T47D (cell line): ENCODE results near the gene MDC1.
"Not testable (repeated sequence)": the region's sequence is repeated elsewhere in the genome, so short reads cannot be mapped to it uniquely, and the experiment has no call there.

Source experiments
- DNase-seq, 2 experiments: peaks; one replicate each; pipeline versions ENCODE4 v3.0.0 to v3.0.0-alpha.2; 2011 to 2012; ENCODE audit warnings: low read depth in 1 of 2, low spot score in 1 of 2
- JUND ChIP-seq: IDR thresholded peaks from 2 replicates; pipeline ENCODE4 v1.6.1; 2012; ENCODE audit warnings: low read depth
- in situ Hi-C: cut with HindIII; loops from 2 replicates; pipeline ENCODE4 v1.10.0; 2016; ENCODE audit warnings: low sequenced_read_pairs, low pct_unique_long_range_greater_than_20kb

MDC1 gene

DNA sequence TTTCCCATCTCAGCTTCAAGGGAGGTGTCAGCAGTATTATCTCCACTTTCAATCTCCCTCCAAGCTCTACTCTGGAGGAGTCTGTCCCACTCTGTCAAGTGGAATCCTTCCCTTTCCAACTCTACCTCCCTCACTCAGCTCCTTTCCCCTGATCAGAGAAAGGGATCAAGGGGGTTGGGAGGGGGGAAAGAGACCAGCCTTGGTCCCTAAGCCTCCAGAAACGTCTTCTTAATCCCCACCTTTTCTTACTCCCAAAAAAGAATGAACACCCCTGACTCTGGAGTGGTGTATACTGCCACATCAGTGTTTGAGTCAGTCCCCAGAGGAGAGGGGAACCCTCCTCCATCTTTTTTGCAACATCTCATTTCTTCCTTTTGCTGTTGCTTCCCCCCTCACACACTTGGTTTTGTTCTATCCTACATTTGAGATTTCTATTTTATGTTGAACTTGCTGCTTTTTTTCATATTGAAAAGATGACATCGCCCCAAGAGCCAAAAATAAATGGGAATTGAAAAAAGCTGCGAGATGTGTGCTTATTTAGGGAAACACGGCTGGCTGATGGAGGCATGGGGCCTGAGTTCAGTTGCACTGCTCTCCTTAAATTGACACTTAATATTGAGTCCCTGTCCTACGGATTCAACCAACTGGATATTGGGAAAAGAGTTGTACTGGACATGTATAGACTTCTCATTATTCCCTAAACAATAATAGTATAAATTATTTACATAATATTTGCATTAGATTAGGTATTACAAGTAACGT is 8.0 kb upstream of the MDC1 start:
- in situ Hi-C loops: no loop called here
- no peak for DNase-seq
- no peak; the same call in 1 of the 2 replicates for TF ChIP-seq JUND

GRCh38 chr6:30723843-30724741 is 7.0 kb upstream of the MDC1 start:
- in situ Hi-C loops: not testable (repeated sequence)

GRCh38 chr6:30723159-30723842 is 6.2 kb upstream of the MDC1 start:
- DNase-seq, in situ Hi-C loops: not testable (repeated sequence)

More at GRCh38 chr6:30723843-30724741, 7.0 kb upstream of the MDC1 start:
- not testable (repeated sequence) for DNase-seq

- TF ChIP-seq JUND: no peak
- in situ Hi-C loops: no loop called here
- DNase-seq: peak; percentile 53 to 94
Observed at GRCh38 chr6:30722280-30723112, 5.4 kb upstream of the MDC1 start.

DNA sequence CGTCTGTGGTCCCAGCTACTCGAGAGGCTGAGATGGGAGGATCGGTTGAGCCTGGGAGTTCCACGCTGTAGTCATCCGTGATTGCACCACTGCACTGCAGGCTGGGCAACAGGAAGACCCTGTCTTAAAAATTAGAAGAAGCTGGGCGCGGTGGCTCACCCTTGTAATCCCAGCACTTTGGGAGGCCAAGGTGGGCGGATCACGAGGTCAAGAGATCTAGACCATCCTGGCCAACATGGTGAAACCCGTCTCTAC is 4.9 kb upstream of the MDC1 start:
- in situ Hi-C loops: not testable (repeated sequence)

DNA sequence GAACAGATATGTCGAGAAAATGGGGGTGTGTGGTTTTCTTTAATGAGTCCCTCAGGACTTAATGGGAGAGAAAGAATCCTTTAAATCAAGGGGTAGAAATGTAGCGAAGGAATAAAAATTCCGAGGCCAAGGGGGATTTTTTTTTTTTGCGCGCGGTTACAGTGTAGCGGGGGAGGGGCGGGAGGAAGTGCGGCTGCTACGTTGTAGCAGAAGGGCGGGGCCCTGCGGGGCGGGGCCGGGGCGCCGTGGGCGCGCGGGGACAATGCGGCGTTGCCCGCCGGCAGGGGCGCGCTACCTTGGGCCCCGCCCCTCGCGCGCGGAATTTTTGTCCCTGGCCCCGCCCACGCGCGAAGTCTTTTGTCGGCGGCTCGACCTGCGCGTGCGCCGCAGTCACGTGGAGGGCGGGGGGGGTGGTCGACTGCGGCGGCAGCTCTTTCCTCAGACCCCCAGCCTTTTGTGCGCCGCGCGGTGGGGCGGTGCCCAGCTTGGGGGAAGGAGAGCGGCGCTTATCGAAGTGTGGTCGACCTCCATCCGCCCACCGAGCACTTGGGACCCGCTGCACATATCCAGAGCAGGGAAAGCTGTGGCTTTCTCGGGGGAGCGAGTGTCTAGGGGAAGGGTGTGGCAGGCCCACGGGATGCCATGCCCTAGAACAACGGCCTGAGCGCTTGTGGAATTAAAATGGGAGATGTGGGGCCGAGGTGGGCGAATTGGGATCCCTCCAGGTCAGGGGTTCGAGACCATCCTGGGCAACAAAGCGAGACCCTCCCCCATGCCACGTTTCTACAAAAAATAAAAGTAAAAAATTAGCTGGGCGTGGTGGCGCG is 4.3 kb upstream of the MDC1 start:
- peak; percentile 68 to 94 for DNase-seq
- in situ Hi-C loops: no loop called here
- TF ChIP-seq JUND: no peak

More for the DNA sequence above, 4.9 kb upstream of the MDC1 start:
- DNase-seq: not testable (repeated sequence)

DNA sequence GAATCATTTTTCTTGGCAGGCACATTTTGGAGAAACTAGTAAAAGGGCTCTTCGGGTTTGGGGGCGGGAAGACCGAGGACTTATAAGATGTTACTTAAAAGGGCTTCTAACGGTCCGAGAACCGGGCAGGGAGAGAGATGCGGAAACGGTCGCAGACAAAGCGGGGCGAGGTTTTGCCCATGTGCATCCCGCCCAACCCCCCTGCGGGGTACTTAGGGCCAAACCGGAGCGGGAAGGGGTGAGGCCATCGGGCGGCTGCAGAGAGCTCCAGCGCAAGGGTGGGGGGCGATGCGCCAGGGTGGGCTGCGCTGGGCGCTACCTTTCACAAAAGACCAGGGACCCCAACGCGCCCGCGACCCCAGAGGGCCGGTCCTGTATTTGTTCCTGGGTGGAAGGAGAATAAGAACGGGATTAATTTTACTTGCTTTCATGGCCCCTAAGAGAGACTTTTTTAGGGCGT is 3.7 kb upstream of the MDC1 start:
- DNase-seq: peak in 1 of 2 experiments; percentile 70
- TF ChIP-seq JUND: no peak
- in situ Hi-C loops: no loop called here

DNA sequence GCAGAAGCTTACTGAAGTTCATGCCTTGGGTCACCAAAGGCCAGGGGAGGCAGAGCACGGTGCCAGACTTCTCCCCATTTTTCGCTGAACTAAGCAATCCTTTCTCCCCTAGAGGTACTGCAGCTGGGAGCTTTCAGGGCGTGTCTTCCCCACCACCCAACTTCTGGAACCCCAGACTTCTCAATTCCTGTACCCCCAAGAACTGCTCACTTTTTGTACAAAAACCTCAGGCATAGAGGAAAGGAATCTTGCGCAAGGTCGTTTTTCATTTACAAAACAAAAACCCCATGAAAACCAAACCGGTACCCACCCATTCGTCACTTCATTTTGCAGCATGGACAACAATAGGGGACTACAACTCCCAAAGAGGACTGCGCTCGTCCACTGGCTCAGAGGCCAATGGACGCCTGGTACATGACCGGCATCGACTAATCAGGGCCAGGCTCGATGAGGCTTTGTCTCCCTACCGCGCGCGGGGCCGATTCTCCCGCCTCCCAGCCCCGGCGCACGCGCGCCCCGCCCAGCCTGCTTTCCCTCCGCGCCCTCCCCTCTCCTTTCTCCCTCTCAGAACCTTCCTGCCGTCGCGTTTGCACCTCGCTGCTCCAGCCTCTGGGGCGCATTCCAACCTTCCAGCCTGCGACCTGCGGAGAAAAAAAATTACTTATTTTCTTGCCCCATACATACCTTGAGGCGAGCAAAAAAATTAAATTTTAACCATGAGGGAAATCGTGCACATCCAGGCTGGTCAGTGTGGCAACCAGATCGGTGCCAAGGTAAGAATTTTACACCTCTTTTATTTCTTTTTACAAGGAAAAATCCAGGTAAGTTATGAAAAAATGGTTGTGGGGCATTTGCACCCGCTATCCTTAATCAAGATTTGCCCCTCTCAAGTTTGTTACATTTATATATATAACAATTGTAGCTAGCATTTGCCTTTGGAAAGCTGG is 3.0 kb upstream of the MDC1 start, which contains the start of gene TUBB:
TUBB (plus strand) TSS at position 562 of the 947 bp plus-strand sequence; CDS start at position 717, 155 bp downstream.
- in situ Hi-C loops: no loop called here
- DNase-seq: peak; percentile 87 to 99
- no peak for TF ChIP-seq JUND

DNA sequence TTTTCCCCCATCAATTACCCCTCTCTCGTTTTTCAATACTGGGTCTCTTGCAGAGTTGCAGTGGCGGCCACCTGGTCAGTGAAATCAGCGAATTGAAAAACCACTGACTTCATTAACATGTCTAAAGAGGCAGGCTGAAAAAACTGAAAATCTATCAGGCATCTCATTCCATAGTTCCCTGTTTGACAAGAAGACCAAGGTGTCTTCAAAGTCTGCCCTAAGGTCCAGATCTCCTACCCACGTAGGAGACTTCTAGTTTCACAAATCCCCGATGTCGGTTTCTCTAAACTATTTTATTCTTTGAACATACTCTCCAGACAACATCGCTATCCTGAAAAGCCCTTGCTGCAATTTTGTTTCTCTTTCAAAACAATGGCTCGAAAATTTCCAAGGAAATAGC is 2.3 kb upstream of the MDC1 start:
- in situ Hi-C loops: no loop called here
- no peak for DNase-seq
- TF ChIP-seq JUND: no peak

DNA sequence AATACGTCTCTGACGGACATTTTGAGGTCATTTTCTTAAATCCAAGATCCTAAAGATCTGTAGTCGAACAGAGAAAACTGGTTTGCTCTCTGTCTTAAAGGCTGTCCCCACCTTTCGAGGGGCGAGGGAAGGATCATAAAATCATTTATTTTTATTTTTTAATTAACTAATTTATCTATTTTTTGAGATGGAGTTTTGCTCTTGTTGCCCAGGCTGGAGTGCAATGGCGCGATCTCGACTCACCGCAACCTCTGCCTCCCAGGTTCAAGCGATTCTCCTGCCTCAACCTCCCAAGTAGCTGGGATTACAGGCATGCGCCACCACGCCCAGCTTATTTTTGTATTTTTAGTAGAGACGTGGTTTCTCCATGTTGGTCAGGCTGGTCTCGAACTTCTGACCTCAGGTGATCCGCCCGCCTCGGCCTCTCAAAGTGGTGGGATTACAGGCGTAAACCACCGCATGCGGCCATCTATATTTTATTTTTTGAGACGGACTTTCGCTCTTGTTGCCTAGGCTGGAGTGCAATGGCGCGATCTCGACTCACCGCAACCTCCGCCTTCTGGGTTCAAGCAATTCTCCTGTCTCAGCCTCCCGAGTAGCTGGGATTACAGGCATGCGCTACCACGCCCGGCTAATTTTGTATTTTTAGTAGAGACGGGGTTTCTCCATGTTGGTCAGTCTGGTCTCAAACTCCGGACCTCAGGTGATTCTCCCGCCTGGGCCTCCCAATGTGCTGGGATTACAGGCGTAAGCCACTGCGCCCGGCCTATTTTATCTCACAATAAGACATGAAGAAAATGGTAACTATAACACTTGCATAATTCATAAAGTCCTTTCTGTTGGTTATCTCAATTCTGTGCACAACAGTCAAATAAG is 1.0 kb upstream of the MDC1 start:
- DNase-seq, in situ Hi-C loops: not testable (repeated sequence)
